Esophagus muscularis mucosa (tissue), 4 donors: ENCODE results near the gene ADGRV1. TPM values are rescaled to one million over a fixed set of nuclear protein-coding genes. Genes with fewer than 3 reads are reported as not detected.

Experiments used
- DNase-seq: peaks from one replicate; pipeline ENCODE4 v3.0.0-alpha.2; 2017; ENCODE audit errors: extremely low spot score
- H3K27ac ChIP-seq, 4 donors: fragments of 200-600 bp; sonication (generic); replicated peaks in 1 of 4; 1 replicate in 3 of 4; 2 replicates in 1 of 4; pipeline ENCODE4 v1.5.1; 2016 to 2019; ENCODE audit warnings: mild to moderate bottlenecking in 1 of 4
- H3K27me3 ChIP-seq, 4 donors: fragments of 200-600 bp; sonication (generic); one replicate each; pipeline versions ENCODE4 v1.5.1 to v1.6.0; 2016 to 2019
- H3K36me3 ChIP-seq, 4 donors: fragments of 200-600 bp; sonication (generic); one replicate each; pipeline ENCODE4 v1.5.1; 2016 to 2019
- H3K4me1 ChIP-seq, 4 donors: fragments of 200-600 bp; sonication (generic); one replicate each; pipeline ENCODE4 v1.5.1; 2016 to 2019
- H3K4me3 ChIP-seq, 4 donors: fragments of 200-600 bp; sonication (generic); 1 replicate in 2 of 4; 2 replicates in 2 of 4; pipeline ENCODE4 v1.5.1; 2016 to 2019; ENCODE audit warnings: mild to moderate bottlenecking in 4 of 4, moderate library complexity in 1 of 4
- H3K9me3 ChIP-seq, 4 donors: fragments of 200-600 bp; sonication (generic); 1 replicate in 3 of 4; 2 replicates in 1 of 4; pipeline ENCODE4 v1.5.1; 2016 to 2019
- CTCF ChIP-seq, 3 experiments: fragments of 200-600 bp in 2 of 3; fragments of 450-650 bp in 1 of 3; sonication (generic) in 2 of 3; IDR thresholded peaks; one replicate each; pipeline ENCODE4 v1.5.1; 2017 to 2019; ENCODE audit warnings: antibody characterized with exemption in 3 of 3, mild to moderate bottlenecking in 2 of 3, moderate library complexity in 1 of 3
- EP300 ChIP-seq: sonication (generic); formaldehyde crosslinking; IDR thresholded peaks from one replicate; pipeline ENCODE4 v1.6.1; 2017; ENCODE audit warnings: antibody characterized with exemption
- POLR2A ChIP-seq: fragments of 450-650 bp; IDR thresholded peaks from one replicate; pipeline ENCODE4 v1.6.1; 2017; ENCODE audit warnings: antibody characterized with exemption, moderate library complexity, mild to moderate bottlenecking, low read depth
- POLR2AphosphoS5 ChIP-seq, 2 donors: sonication (generic); formaldehyde crosslinking; IDR thresholded peaks; one replicate each; pipeline ENCODE4 v1.6.1; 2017; ENCODE audit warnings: antibody characterized with exemption in 2 of 2
- WGBS: methylation state at CpG from one replicate; pipeline ENCODE4 v1.1.5; 2018; 5-methylcytosine and 5-hydroxymethylcytosine counted together
- intact Hi-C: fragments of 100-400 bp; cut with DNase I; formaldehyde crosslinking; loops from one replicate; pipeline ENCODE4 v1.15.1; 2023
- total RNA-seq, 4 donors: library from RNA; depleted of rRNA; stranded (reverse); fragments of >200 nt; gene quantifications; one replicate each; pipeline versions ENCODE4 v1.1.0 to v1.2.1, GENCODE V29; 2016

Gene ADGRV1
- total RNA-seq, 4 donors from 2014 or later: 0.42 to 1.4 (median 0.54) TPM

- intact Hi-C loops: no loop called here
- 79% methylated on average over 2 of the region's 2 CpGs for WGBS
- TF ChIP-seq CTCF (IDR thresholded peaks at IDR 0.05) (no peak), EP300 (no peak), POLR2A (no peak), POLR2AphosphoS5 (IDR thresholded peaks at IDR 0.05) (no peak)
- no peak overlapping the region for H3K27ac ChIP-seq
- H3K9me3 ChIP-seq: peaks cover 0 to 17% (median 6%) of the 10 kb centered on the region in 4 donors
- no peaks in the 10 kb centered on the region for H3K36me3 ChIP-seq
- no peaks in the 10 kb centered on the region for H3K27me3 ChIP-seq
- DNase-seq: no peak
- no peaks in the 10 kb centered on the region for H3K4me1 ChIP-seq
- H3K4me3 ChIP-seq: no peak overlapping the region
Measured at GRCh38 chr5:90741022-90741564, 182.5 kb downstream of the ADGRV1 start.

- Histone ChIP-seq H3K36me3 (no peaks in the 10 kb centered on the region), H3K4me1 (no peaks in the 10 kb centered on the region), H3K4me3 (no peak overlapping the region), H3K9me3 (no peaks in the 10 kb centered on the region), H3K27me3 (no peaks in the 10 kb centered on the region), H3K27ac (no peak overlapping the region)
- WGBS: 96% methylated on average over 1 of the region's 1 CpG
- no peak for TF ChIP-seq CTCF (IDR thresholded peaks at IDR 0.05)
- no peak for TF ChIP-seq POLR2A
- TF ChIP-seq POLR2AphosphoS5 (IDR thresholded peaks at IDR 0.05): no peak
- TF ChIP-seq EP300: no peak
- no peak for DNase-seq
- intact Hi-C loops: no loop called here
Measured at GRCh38 chr5:90746119-90746518, 187.5 kb downstream of the ADGRV1 start.

GRCh38 chr5:90747175-90747574 lies 188.6 kb downstream of the ADGRV1 start:
- Histone ChIP-seq H3K9me3 (no peaks in the 10 kb centered on the region), H3K4me1 (no peaks in the 10 kb centered on the region), H3K36me3 (no peaks in the 10 kb centered on the region), H3K27me3 (no peaks in the 10 kb centered on the region), H3K4me3 (no peak overlapping the region), H3K27ac (no peak overlapping the region)
- TF ChIP-seq EP300: no peak
- TF ChIP-seq POLR2A: no peak
- TF ChIP-seq CTCF (IDR thresholded peaks at IDR 0.05): no peak
- no peak for TF ChIP-seq POLR2AphosphoS5 (IDR thresholded peaks at IDR 0.05)
- no peak for DNase-seq
- intact Hi-C loops: no loop called here
- 75% methylated on average over 3 of the region's 3 CpGs for WGBS

GRCh38 chr5:90747693-90748092 lies 189.1 kb downstream of the ADGRV1 start:
- Histone ChIP-seq H3K36me3 (no peaks in the 10 kb centered on the region), H3K9me3 (no peaks in the 10 kb centered on the region), H3K27me3 (no peaks in the 10 kb centered on the region), H3K27ac (no peak overlapping the region), H3K4me3 (no peak overlapping the region), H3K4me1 (no peaks in the 10 kb centered on the region)
- 88% methylated on average over 2 of the region's 2 CpGs for WGBS
- DNase-seq: no peak
- intact Hi-C loops: no loop called here
- TF ChIP-seq CTCF (IDR thresholded peaks at IDR 0.05): no peak
- no peak for TF ChIP-seq EP300
- TF ChIP-seq POLR2A: no peak
- TF ChIP-seq POLR2AphosphoS5 (IDR thresholded peaks at IDR 0.05): no peak

GRCh38 chr5:90759119-90759518 lies 200.5 kb downstream of the ADGRV1 start:
- Histone ChIP-seq H3K27ac (no peak overlapping the region), H3K36me3 (no peaks in the 10 kb centered on the region), H3K27me3 (no peaks in the 10 kb centered on the region), H3K9me3 (no peaks in the 10 kb centered on the region), H3K4me3 (no peak overlapping the region), H3K4me1 (no peaks in the 10 kb centered on the region)
- WGBS: 89% methylated on average over 2 of the region's 2 CpGs
- intact Hi-C loops: no loop called here
- TF ChIP-seq POLR2A (no peak), EP300 (no peak), CTCF (IDR thresholded peaks at IDR 0.05) (no peak), POLR2AphosphoS5 (IDR thresholded peaks at IDR 0.05) (no peak)
- DNase-seq: no peak
